Transverse colon (tissue), 4 donors: ENCODE measurements around the gene TCF7. TPM values are rescaled to one million over a fixed set of nuclear protein-coding genes. Genes with fewer than 3 reads are reported as not detected.

ENCODE experiments used
- DNase-seq: peaks from one replicate; pipeline ENCODE4 v3.0.0-alpha.2; 2019
- H3K27ac ChIP-seq, 4 donors: fragments of 200-600 bp; sonication (generic); 2 replicates each; pipeline ENCODE4 v1.5.1; 2016 to 2018; ENCODE audit warnings: inconsistent platforms in 4 of 4
- H3K27me3 ChIP-seq: fragments of 200-600 bp; sonication (generic); 2 replicates; pipeline ENCODE4 v1.5.1; 2017; ENCODE audit warnings: inconsistent platforms
- H3K36me3 ChIP-seq, 4 donors: fragments of 200-600 bp; sonication (generic); 2 replicates each; pipeline ENCODE4 v1.5.1; 2017 to 2019; ENCODE audit warnings: inconsistent platforms in 4 of 4
- H3K4me1 ChIP-seq, 4 donors: fragments of 200-600 bp; sonication (generic); 2 replicates each; pipeline ENCODE4 v1.5.1; 2017 to 2020; ENCODE audit warnings: inconsistent platforms in 4 of 4
- H3K4me3 ChIP-seq, 4 donors: fragments of 200-600 bp; sonication (generic); 1 replicate in 1 of 4; 2 replicates in 3 of 4; pipeline versions ENCODE4 v1.5.1 to v1.6.1; 2017 to 2019; ENCODE audit warnings: inconsistent platforms in 4 of 4
- H3K9me3 ChIP-seq, 2 donors: fragments of 200-600 bp; sonication (generic); 2 replicates each; pipeline ENCODE4 v1.5.1; 2017 to 2019; ENCODE audit warnings: inconsistent platforms in 2 of 2
- EP300 ChIP-seq: sonication (generic); formaldehyde crosslinking; IDR thresholded peaks from one replicate; pipeline ENCODE4 v1.6.1; 2017; ENCODE audit warnings: antibody characterized with exemption, low read depth
- POLR2A ChIP-seq: fragments of 450-650 bp; IDR thresholded peaks from one replicate; pipeline ENCODE4 v1.6.1; 2016; ENCODE audit warnings: antibody characterized with exemption, mild to moderate bottlenecking, moderate library complexity
- POLR2AphosphoS5 ChIP-seq, 3 donors: sonication (generic); formaldehyde crosslinking; IDR thresholded peaks; one replicate each; pipeline ENCODE4 v1.6.1; 2016; ENCODE audit warnings: antibody characterized with exemption in 3 of 3
- WGBS, 2 donors: methylation state at CpG; one replicate each; pipeline ENCODE4 v1.1.5; 2018; ENCODE audit warnings: low coverage in 1 of 2; 5-methylcytosine and 5-hydroxymethylcytosine counted together
- in situ Hi-C, 4 donors: fragments of 200-750 bp; cut with MboI; loops; one replicate each; pipeline versions ENCODE4 v1.15.0 to v1.15.1; 2017; ENCODE audit warnings: low sequenced_read_pairs in 3 of 4, low pct_ligation_motif_present in 1 of 4, low pct_unique_long_range_greater_than_20kb in 1 of 4
- intact Hi-C: fragments of 100-400 bp; cut with DNase I; formaldehyde crosslinking; loops from one replicate; pipeline ENCODE4 v1.15.1; 2023; ENCODE audit warnings: low total_unique reads
- total RNA-seq, 4 donors: library from RNA; depleted of rRNA; stranded (reverse); fragments of >200 nt; gene quantifications; one replicate each; pipeline ENCODE4 v1.1.0, GENCODE V29; 2016
- TF ChIP-seq, protein P1 (sequence below), 5 experiments: fragments of 200-600 bp in 3 of 5; fragments of 450-650 bp in 2 of 5; sonication (generic) in 3 of 5; IDR thresholded peaks; 1 replicate in 2 of 5; 2 replicates in 3 of 5; pipeline ENCODE4 v1.5.1; 2016 to 2017; ENCODE audit warnings: antibody characterized with exemption in 5 of 5, inconsistent platforms in 3 of 5, mild to moderate bottlenecking in 2 of 5, moderate library complexity in 1 of 5

Gene TCF7
- total RNA-seq, 4 donors from 2014 or later, result 0.60 to 7.1 (median 3.1) TPM

GRCh38 chr5:134133995-134134541 lies 19.6 kb downstream of the TCF7 start:
- Histone ChIP-seq H3K36me3 (peaks cover 0 to 10% (median 2%) of the 10 kb centered on the region in 4 donors), H3K9me3 (no peaks in the 10 kb centered on the region), H3K4me1 (no peaks in the 10 kb centered on the region), H3K4me3 (no peak overlapping the region), H3K27ac (no peak overlapping the region), H3K27me3 (no peaks in the 10 kb centered on the region)
- TF ChIP-seq, protein P1, sequence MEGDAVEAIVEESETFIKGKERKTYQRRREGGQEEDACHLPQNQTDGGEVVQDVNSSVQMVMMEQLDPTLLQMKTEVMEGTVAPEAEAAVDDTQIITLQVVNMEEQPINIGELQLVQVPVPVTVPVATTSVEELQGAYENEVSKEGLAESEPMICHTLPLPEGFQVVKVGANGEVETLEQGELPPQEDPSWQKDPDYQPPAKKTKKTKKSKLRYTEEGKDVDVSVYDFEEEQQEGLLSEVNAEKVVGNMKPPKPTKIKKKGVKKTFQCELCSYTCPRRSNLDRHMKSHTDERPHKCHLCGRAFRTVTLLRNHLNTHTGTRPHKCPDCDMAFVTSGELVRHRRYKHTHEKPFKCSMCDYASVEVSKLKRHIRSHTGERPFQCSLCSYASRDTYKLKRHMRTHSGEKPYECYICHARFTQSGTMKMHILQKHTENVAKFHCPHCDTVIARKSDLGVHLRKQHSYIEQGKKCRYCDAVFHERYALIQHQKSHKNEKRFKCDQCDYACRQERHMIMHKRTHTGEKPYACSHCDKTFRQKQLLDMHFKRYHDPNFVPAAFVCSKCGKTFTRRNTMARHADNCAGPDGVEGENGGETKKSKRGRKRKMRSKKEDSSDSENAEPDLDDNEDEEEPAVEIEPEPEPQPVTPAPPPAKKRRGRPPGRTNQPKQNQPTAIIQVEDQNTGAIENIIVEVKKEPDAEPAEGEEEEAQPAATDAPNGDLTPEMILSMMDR (IDR thresholded peaks at IDR 0.05), result no peak
- TF ChIP-seq POLR2A (no peak), EP300 (no peak), POLR2AphosphoS5 (IDR thresholded peaks at IDR 0.05) (no peak)
- DNase-seq, result no peak
- WGBS, 2 donors, result 95% methylated on average over 6 of the region's 6 CpGs; no CpG with 5 or more reads in 1 of the 2 donors
- intact Hi-C loops, result no loop called here
- in situ Hi-C loops, result no loop called here

DNA sequence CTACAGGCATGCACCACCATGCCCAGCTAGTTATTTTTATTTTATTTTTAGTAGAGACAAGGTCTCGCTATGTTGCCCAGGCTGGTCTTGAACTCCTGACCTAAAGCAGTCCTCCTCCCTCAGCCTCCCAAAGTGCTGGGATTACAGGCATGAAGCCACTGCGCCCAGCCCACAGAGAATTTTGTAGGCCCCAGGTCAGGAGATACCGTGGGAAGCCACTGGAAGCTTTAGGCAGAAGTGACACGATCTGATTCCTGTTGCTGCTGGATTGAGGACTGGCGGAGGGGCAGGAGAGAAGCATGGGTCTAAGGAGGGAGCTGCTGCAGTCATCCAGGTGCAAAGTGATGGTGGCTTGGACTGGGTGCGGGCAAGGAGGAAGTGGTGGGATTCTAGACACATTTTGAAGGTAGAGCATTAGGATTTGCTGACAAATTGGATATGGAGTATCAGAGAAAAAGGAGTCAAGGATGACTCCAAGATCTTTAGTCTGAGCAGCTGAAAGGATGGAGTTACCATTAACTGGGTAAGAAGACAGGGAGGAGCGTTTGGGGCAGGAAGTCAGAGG lies 20.7 kb downstream of the TCF7 start:
- H3K36me3 ChIP-seq, result peaks cover 0 to 10% (median 2%) of the 10 kb centered on the region in 4 donors
- no peak overlapping the region for H3K4me3 ChIP-seq
- in situ Hi-C loops, result no loop called here
- no peaks in the 10 kb centered on the region for H3K4me1 ChIP-seq
- no peaks in the 10 kb centered on the region for H3K9me3 ChIP-seq
- no peaks in the 10 kb centered on the region for H3K27me3 ChIP-seq
- peak; percentile 1 for DNase-seq
- 90 to 97% methylated on average over 5 to 7 of the region's 7 CpGs for WGBS, 2 donors
- no peak overlapping the region for H3K27ac ChIP-seq
- TF ChIP-seq POLR2AphosphoS5 (IDR thresholded peaks at IDR 0.05) (no peak), POLR2A (no peak), EP300 (no peak)
- TF ChIP-seq, protein P1 (IDR thresholded peaks at IDR 0.05), result no peak
- intact Hi-C loops, result no loop called here

DNA sequence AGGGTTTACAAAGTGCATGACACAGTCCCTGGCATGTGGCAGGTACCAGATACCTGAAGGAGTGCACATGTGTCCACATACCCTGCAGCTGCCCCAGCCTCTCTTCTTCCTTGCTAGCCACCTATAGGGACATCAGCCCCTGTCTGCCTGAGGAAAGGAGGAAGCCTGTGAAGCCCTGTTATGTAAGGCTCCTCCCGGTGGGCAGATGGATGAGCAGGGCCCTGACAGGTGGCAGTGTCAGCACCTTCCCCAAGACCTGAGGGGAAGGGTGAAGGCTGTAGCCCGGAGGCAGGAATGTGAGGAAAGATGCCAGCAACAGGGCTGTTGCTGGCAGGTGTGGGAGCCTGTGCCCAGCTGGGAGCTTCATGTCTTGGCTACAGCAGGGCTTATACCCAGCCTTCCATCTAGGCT lies 21.7 kb downstream of the TCF7 start:
- no peak overlapping the region for H3K27ac ChIP-seq
- in situ Hi-C loops, result no loop called here
- intact Hi-C loops, result no loop called here
- H3K4me1 ChIP-seq, result peaks cover 0 to 6% (median 3%) of the 10 kb centered on the region in 4 donors
- no peaks in the 10 kb centered on the region for H3K27me3 ChIP-seq
- H3K36me3 ChIP-seq, result peaks cover 0 to 12% (median 2%) of the 10 kb centered on the region in 4 donors
- H3K9me3 ChIP-seq, result no peaks in the 10 kb centered on the region
- peak; percentile 3 for DNase-seq
- WGBS, 2 donors, result 55% methylated on average over 2 of the region's 2 CpGs; no CpG with 5 or more reads in 1 of the 2 donors
- H3K4me3 ChIP-seq, result no peak overlapping the region
- TF ChIP-seq, protein P1 (IDR thresholded peaks at IDR 0.05), result no peak
- no peak for TF ChIP-seq EP300
- no peak for TF ChIP-seq POLR2A
- no peak for TF ChIP-seq POLR2AphosphoS5 (IDR thresholded peaks at IDR 0.05)

- peaks cover 0 to 13% (median 2%) of the 10 kb centered on the region in 4 donors for H3K36me3 ChIP-seq
- 79 to 95% methylated on average over 3 to 6 of the region's 7 CpGs for WGBS, 2 donors
- H3K27ac ChIP-seq, result no peak overlapping the region
- peak; percentile 3 for DNase-seq
- H3K4me1 ChIP-seq, result peaks cover 0 to 6% (median 3%) of the 10 kb centered on the region in 4 donors
- in situ Hi-C loops, result no loop called here
- TF ChIP-seq EP300, result no peak
- TF ChIP-seq, protein P1 (IDR thresholded peaks at IDR 0.05), result no peak
- TF ChIP-seq POLR2A, result no peak
- no peak for TF ChIP-seq POLR2AphosphoS5 (IDR thresholded peaks at IDR 0.05)
- no peaks in the 10 kb centered on the region for H3K27me3 ChIP-seq
- H3K4me3 ChIP-seq, result no peak overlapping the region
- intact Hi-C loops, result no loop called here
- H3K9me3 ChIP-seq, result no peaks in the 10 kb centered on the region
Measured at GRCh38 chr5:134136771-134137170, 22.3 kb downstream of the TCF7 start.
